PC-3 (cell line): ENCODE data around the gene CHRNA9. TPM values are rescaled to one million over a fixed set of nuclear protein-coding genes. Genes with fewer than 3 reads are reported as not detected.
"Not testable (repeated sequence)": the region's sequence is repeated elsewhere in the genome, so short reads cannot be mapped to it uniquely, and the experiment has no call there.

ENCODE experiments used
- ATAC-seq: fragments of 200-7000 bp; cut with Tn5 transposase; 2 replicates; pipeline ENCODE4 v1.9.1; 2020; ENCODE audit warnings: mild to moderate bottlenecking, moderate library complexity
- BruUV-seq: library from RNA; stranded (reverse); fragments of 400-500 nt; replicated peaks from 2 replicates; lab custom pipeline; 2021; lab: Mats Ljungman, UMichigan
- CTCF ChIA-PET: fragments of 300-600 bp; sonication (Branson Sonifier 250); formaldehyde crosslinking; loops from one replicate; lab custom pipeline; 2022; ENCODE audit warnings: antibody characterized with exemption; lab: Charles Lee
- POLR2A ChIA-PET: fragments of 300-600 bp; sonication (Branson Sonifier 250); formaldehyde crosslinking; loops from one replicate; lab custom pipeline; 2022; ENCODE audit warnings: antibody characterized with exemption; ENCODE audit not compliant: unreplicated experiment; lab: Charles Lee
- DNase-seq: peaks from one replicate; pipeline ENCODE4 v3.0.0-alpha.2; 2015
- H2AFZ ChIP-seq: fragments of 300-600 bp; sonication (generic); 2 replicates; pipeline ENCODE4 v1.6.0; 2016; ENCODE audit warnings: antibody characterized with exemption, low read length
- H3F3A ChIP-seq: fragments of 300-600 bp; sonication (generic); one replicate; pipeline ENCODE4 v1.6.0; 2017; ENCODE audit warnings: antibody characterized with exemption, low read length, control low read depth, mild to moderate bottlenecking; ENCODE audit not compliant: unreplicated experiment
- H3K27ac ChIP-seq: fragments of 300-600 bp; sonication (generic); 2 replicates; pipeline ENCODE4 v1.5.1; 2016; ENCODE audit warnings: mild to moderate bottlenecking, low read length
- H3K27me3 ChIP-seq: fragments of 300-600 bp; sonication (generic); 2 replicates; pipeline ENCODE4 v1.6.1; 2016; ENCODE audit warnings: low read length, mixed read lengths
- H3K36me3 ChIP-seq: fragments of 300-600 bp; sonication (generic); 2 replicates; pipeline ENCODE4 v1.6.1; 2016; ENCODE audit warnings: low read depth, mixed run types, low read length, mixed read lengths
- H3K4me1 ChIP-seq: fragments of 300-600 bp; sonication (generic); 2 replicates; pipeline ENCODE4 v1.5.1; 2016; ENCODE audit warnings: low read length; ENCODE audit not compliant: insufficient read depth
- H3K4me2 ChIP-seq: fragments of 300-600 bp; sonication (generic); 2 replicates; pipeline ENCODE4 v1.6.0; 2016; ENCODE audit warnings: low read length
- H3K4me3 ChIP-seq: fragments of 300-600 bp; sonication (generic); 2 replicates; pipeline ENCODE4 v1.5.1; 2016; ENCODE audit warnings: mild to moderate bottlenecking, low read length, mixed read lengths
- H3K79me2 ChIP-seq: fragments of 300-600 bp; sonication (generic); 2 replicates; pipeline ENCODE4 v1.6.1; 2017; ENCODE audit warnings: low read length, mixed read lengths
- H3K9ac ChIP-seq: fragments of 300-600 bp; sonication (generic); 2 replicates; pipeline ENCODE4 v1.6.0; 2016; ENCODE audit warnings: mild to moderate bottlenecking, low read length
- H3K9me2 ChIP-seq: fragments of 300-600 bp; sonication (generic); replicated peaks from 2 replicates; pipeline ENCODE4 v1.6.1; 2016; ENCODE audit warnings: mixed run types, low read length, mixed read lengths
- H3K9me3 ChIP-seq: fragments of 300-600 bp; sonication (generic); 2 replicates; pipeline ENCODE4 v1.6.1; 2016; ENCODE audit warnings: low read length, mixed read lengths
- H4K20me1 ChIP-seq: fragments of 300-600 bp; sonication (generic); 2 replicates; pipeline ENCODE4 v1.6.1; 2016; ENCODE audit warnings: low read length, mixed read lengths
- CTCF ChIP-seq: fragments of 300-600 bp; sonication (generic); conservative IDR thresholded peaks from 2 replicates; pipeline ENCODE4 v1.5.1; 2017; ENCODE audit warnings: antibody characterized with exemption, low read depth, mild to moderate bottlenecking, low read length
- EZH2 ChIP-seq: fragments of 300-600 bp; sonication (generic); IDR thresholded peaks from one replicate; pipeline ENCODE4 v1.6.1; 2017; ENCODE audit warnings: antibody characterized with exemption, mild to moderate bottlenecking, low read length; ENCODE audit not compliant: unreplicated experiment
- EZH2phosphoT487 ChIP-seq: fragments of 300-600 bp; sonication (generic); IDR thresholded peaks from 2 replicates; pipeline ENCODE4 v1.6.1; 2018; ENCODE audit warnings: mild to moderate bottlenecking, antibody characterized with exemption, low read length, borderline replicate concordance
- intact Hi-C: fragments of 100-400 bp; cut with micrococcal nuclease; formaldehyde crosslinking; loops from 2 replicates; pipeline ENCODE4 v1.9.0; 2023
- total RNA-seq: library from RNA; depleted of rRNA; stranded (reverse); fragments of >200 nt; gene quantifications from 2 replicates; pipeline ENCODE4 v1.2.3, GENCODE V29; 2014

CHRNA9 gene
- total RNA-seq, 1 experiment from 2014 or later = not detected

DNA sequence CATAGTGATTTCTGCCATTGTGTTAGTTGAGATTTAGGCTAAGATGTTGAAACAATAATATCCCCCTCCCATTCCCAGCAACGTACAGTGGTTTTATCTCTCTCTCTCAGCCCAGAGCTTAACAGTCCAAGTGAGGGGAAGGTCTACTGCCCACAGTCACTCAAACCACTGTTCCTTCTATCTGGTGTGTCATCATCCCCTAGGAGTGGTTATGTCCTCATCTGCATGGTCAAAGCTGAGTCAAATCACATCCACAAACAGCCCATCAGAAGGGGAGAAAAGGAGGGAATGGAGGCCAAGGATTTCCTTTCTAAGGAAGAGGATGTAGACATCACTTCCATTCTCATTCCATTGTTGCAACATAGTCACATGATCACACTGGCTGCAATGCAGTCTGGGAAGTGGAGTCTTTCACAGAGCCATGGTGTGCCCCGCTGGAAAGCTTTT is 42.8 kb upstream of the CHRNA9 start:
- H4K20me1 ChIP-seq = no peaks in the 10 kb centered on the region
- intact Hi-C loops = no loop called here
- ATAC-seq (no peak), DNase-seq (peak; percentile 30)
- H3K9ac ChIP-seq = no peak overlapping the region; the same call in 1 of the 2 replicates
- H3K4me1 ChIP-seq = peaks cover 17% of the 10 kb centered on the region
- no peaks in the 10 kb centered on the region for H3K36me3 ChIP-seq
- H3K27me3 ChIP-seq = no peaks in the 10 kb centered on the region
- no TSS peak for BruUV-seq
- H3K9me3 ChIP-seq = 0 out of 2 replicates have a peak, but pooled peaks cover 4% of the 10 kb centered on the region
- H2AFZ ChIP-seq = no peak overlapping the region
- CTCF ChIA-PET = no interaction called here
- no peaks in the 10 kb centered on the region for H3K79me2 ChIP-seq
- POLR2A ChIA-PET = no interaction called here
- no peak overlapping the region for H3K4me2 ChIP-seq
- H3K9me2 ChIP-seq = no peaks in the 10 kb centered on the region
- H3K27ac ChIP-seq = peak overlapping the region; percentile 32; the same call in 1 of the 2 replicates
- H3F3A ChIP-seq = no peaks in the 10 kb centered on the region
- H3K4me3 ChIP-seq = no peak overlapping the region
- TF ChIP-seq EZH2phosphoT487 = no peak
- no peak for TF ChIP-seq CTCF
- TF ChIP-seq EZH2 = no peak

- H3K36me3 ChIP-seq = no peaks in the 10 kb centered on the region
- 0 out of 2 replicates have a peak, but pooled peaks cover 4% of the 10 kb centered on the region for H3K9me3 ChIP-seq
- no peak overlapping the region for H3K4me3 ChIP-seq
- H3K27ac ChIP-seq = no peak overlapping the region
- intact Hi-C loops = no loop called here
- no peaks in the 10 kb centered on the region for H3K79me2 ChIP-seq
- H3K4me1 ChIP-seq = peaks cover 17% of the 10 kb centered on the region
- no peaks in the 10 kb centered on the region for H3K9me2 ChIP-seq
- no peaks in the 10 kb centered on the region for H4K20me1 ChIP-seq
- no peak overlapping the region for H3K4me2 ChIP-seq
- no peaks in the 10 kb centered on the region for H3F3A ChIP-seq
- no peaks in the 10 kb centered on the region for H3K27me3 ChIP-seq
- no peak overlapping the region for H2AFZ ChIP-seq
- no peak for ATAC-seq
- CTCF ChIA-PET = no interaction called here
- no TSS peak for BruUV-seq
- no peak overlapping the region for H3K9ac ChIP-seq
- DNase-seq = no peak
- POLR2A ChIA-PET = no interaction called here
- no peak for TF ChIP-seq CTCF
- TF ChIP-seq EZH2phosphoT487 = no peak
- no peak for TF ChIP-seq EZH2
Observed at GRCh38 chr4:40294339-40294738, 40.8 kb upstream of the CHRNA9 start.

DNA sequence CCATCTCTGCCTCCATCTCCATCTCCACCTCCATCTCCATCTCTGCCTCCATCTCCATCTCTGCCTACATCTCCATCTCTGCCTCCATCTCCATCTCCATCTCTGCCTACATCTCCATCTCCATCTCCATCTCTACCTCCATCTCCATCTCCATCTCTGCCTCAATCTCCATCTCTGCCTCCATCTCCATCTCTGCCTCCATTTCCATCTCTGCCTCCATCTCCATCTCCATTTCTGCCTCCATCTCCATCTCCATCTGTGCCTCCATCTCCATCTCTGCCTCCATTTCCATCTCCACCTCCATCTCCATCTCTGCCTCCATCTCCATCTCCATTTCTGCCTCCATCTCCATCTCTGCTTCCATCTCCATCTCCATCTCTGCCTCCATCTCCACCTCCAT is 40.1 kb upstream of the CHRNA9 start:
- H3K4me3 ChIP-seq, H3K9me2 ChIP-seq, CTCF ChIA-PET, intact Hi-C loops, H4K20me1 ChIP-seq, H3K27ac ChIP-seq, H3K36me3 ChIP-seq, BruUV-seq, ATAC-seq, H2AFZ ChIP-seq, DNase-seq, H3K9me3 ChIP-seq, H3K4me2 ChIP-seq, H3K9ac ChIP-seq, H3F3A ChIP-seq, H3K27me3 ChIP-seq, H3K79me2 ChIP-seq, POLR2A ChIA-PET: not testable (repeated sequence)
- H3K4me1 ChIP-seq = peaks cover 14% of the 10 kb centered on the region
